ENCODE data around the gene TCEA2.

Gene TCEA2

DNA sequence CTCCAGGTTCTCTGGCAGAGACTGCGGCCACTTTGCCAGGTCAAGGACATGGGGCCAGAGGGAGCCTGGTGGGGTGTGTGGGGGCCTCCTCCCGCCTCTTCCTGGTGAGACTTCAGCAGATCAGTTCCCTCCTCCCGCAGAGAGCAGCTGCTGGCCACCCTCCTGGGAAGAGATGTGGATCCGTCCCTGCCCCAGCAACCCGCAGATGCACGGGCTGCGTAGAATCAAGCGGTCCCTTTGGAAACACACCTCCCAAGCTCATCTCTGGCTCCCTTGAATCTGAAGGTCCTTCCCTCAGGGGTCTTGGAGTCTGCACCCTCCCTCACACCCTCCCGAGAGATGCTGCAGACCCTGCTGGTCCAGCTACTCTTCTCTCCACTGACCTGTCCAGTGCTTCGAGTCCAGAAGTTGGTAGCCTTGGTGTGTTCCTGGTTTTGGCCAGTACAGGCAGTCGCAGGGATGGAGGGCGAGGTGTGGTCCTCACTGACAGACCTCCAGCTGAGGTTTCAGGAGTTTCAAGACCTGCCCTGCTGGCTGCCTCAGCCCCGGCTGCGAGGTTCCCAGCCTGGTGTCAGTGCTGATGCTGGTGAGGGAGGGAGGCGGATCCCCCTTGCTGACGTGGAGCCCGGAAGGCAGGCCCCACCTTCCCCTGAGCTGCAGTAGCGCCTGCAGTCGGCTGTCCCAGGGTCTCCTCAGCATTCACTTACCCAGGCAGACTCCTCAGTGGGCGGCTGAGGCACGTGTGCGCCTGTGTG lies 44.2 kb downstream of the TCEA2 start, which contains the start of gene NPBWR2:
NPBWR2 (minus strand) TSS at position 585 of the 755 bp plus-strand sequence. CDS start 734 bp downstream, outside the sequence.
- peaks cover 48 to 70% of the 10 kb centered on the region in 2 experiments for H3K27me3 ChIP-seq (ENCODE audit: control insufficient read depth in 1 of 2, insufficient read depth in 1 of 2, low read length in 2 of 2)
- H3K4me2 ChIP-seq (ENCODE audit: low read length, poor library complexity, severe bottlenecking), result no peak within 1 kb of the TSS
- H3K79me1 ChIP-seq (replicated peaks; ENCODE audit: low read length, poor library complexity, severe bottlenecking), result no peaks in the 10 kb centered on the region
- no peak within 1 kb of the TSS for H3K4me3 ChIP-seq (ENCODE audit: insufficient read depth in 1 of 2, low read depth in 1 of 2, low read length in 2 of 2)
- H2AFZ ChIP-seq (ENCODE audit: low read depth, low read length), result no peak within 1 kb of the TSS
- no peak within 1 kb of the TSS for H4K91ac ChIP-seq (ENCODE audit: low read length)
- H3K36me3 ChIP-seq (ENCODE audit: control insufficient read depth in 1 of 2, insufficient read depth in 2 of 2, low read depth in 1 of 2, low read length in 2 of 2), result no peaks in the 10 kb centered on the region
- H2BK15ac ChIP-seq (ENCODE audit: low read depth, poor library complexity, severe bottlenecking), result no peak within 1 kb of the TSS
- no peak within 1 kb of the TSS for H3K18ac ChIP-seq (ENCODE audit: low read depth in 1 of 2, low read length in 2 of 2)
- DNase-seq, result no peak
- H2BK5ac ChIP-seq (ENCODE audit: low read depth, low read length, poor library complexity, severe bottlenecking), result no peak within 1 kb of the TSS
- no peak within 1 kb of the TSS for H3K4ac ChIP-seq (ENCODE audit: low read depth in 1 of 2, low read length in 2 of 2)
- H3K27ac ChIP-seq (ENCODE audit: low read length, poor library complexity, severe bottlenecking), result no peak within 1 kb of the TSS
- no peak within 1 kb of the TSS for H4K8ac ChIP-seq (ENCODE audit: low read length)
- peak within 1 kb of the TSS in 1 of 2 experiments; percentile 42 for H3K23ac ChIP-seq (ENCODE audit: low read length in 2 of 2)
- no peaks in the 10 kb centered on the region for H3K9me3 ChIP-seq (ENCODE audit: control insufficient read depth, low read length)
- no peak within 1 kb of the TSS for H3K14ac ChIP-seq (ENCODE audit: low read length in 2 of 2)
- H2AK5ac ChIP-seq (ENCODE audit: low read length, severe bottlenecking), result no peak within 1 kb of the TSS
- H2BK12ac ChIP-seq (ENCODE audit: low read length in 2 of 2), result no peak within 1 kb of the TSS
- peaks cover 14% of the 10 kb centered on the region for H3K4me1 ChIP-seq (ENCODE audit: control insufficient read depth, insufficient read depth, low read depth, low read length)
- H3K9ac ChIP-seq (ENCODE audit: low read length), result no peak within 1 kb of the TSS
- WGBS, result 62% methylated on average over 21 of the region's 22 CpGs
- H2BK120ac ChIP-seq (ENCODE audit: low read depth, low read length), result no peak within 1 kb of the TSS

DNA sequence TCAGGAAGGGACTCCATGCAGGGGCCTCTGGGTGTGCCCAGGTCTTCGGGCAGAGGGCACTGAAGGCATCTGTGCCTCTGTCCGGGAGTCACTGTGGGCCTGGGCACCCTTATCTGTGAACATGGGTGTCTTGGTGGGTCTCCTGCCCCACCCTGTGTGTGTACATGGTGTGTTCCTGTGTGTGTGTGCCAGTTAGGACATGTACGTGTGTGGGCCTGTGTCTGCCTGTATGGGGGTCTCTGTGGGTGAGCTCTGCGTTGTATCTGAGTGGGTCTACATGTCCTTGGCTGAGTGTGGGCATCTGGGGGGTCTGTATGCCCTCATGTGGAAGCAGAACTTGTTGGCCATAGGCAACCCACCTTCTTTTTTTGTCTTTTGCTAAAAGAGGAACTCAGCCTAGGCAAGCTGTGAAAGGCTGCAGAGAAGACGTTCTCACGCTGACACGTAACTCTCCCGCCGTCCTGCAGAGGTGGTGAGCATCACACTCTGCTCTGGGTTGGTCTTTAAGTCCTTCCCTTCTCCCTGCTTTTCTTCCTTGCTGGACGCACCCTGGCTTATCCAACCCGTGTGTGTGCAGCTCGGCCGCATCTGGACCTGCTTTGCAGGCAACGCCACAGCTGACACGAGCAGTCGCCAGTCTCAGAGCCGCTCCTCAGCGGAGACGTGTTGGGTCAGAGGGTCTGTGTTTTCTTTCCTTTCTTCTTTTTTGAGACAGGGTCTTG lies 44.9 kb downstream of the TCEA2 start:
- Histone ChIP-seq H2BK5ac (ENCODE audit: low read depth, low read length, poor library complexity, severe bottlenecking) (no peak overlapping the region), H3K27me3 (ENCODE audit: control insufficient read depth in 1 of 2, insufficient read depth in 1 of 2, low read length in 2 of 2) (peaks cover 44 to 74% of the 10 kb centered on the region in 2 experiments), H2BK12ac (ENCODE audit: low read length in 2 of 2) (no peak overlapping the region), H2AFZ (ENCODE audit: low read depth, low read length) (no peak overlapping the region), H2BK15ac (ENCODE audit: low read depth, poor library complexity, severe bottlenecking) (no peak overlapping the region), H3K9me3 (ENCODE audit: control insufficient read depth, low read length) (no peaks in the 10 kb centered on the region), H3K27ac (ENCODE audit: low read length, poor library complexity, severe bottlenecking) (no peak overlapping the region), H3K4ac (ENCODE audit: low read depth in 1 of 2, low read length in 2 of 2) (no peak overlapping the region), H3K4me3 (ENCODE audit: insufficient read depth in 1 of 2, low read depth in 1 of 2, low read length in 2 of 2) (no peak overlapping the region), H3K4me2 (ENCODE audit: low read length, poor library complexity, severe bottlenecking) (no peak overlapping the region), H3K79me1 (replicated peaks; ENCODE audit: low read length, poor library complexity, severe bottlenecking) (no peaks in the 10 kb centered on the region), H3K14ac (ENCODE audit: low read length in 2 of 2) (no peak overlapping the region), H3K23ac (ENCODE audit: low read length in 2 of 2) (peak overlapping the region in 1 of 2 experiments; percentile 42), H3K18ac (ENCODE audit: low read depth in 1 of 2, low read length in 2 of 2) (no peak overlapping the region), H3K4me1 (ENCODE audit: control insufficient read depth, insufficient read depth, low read depth, low read length) (peaks cover 8% of the 10 kb centered on the region), H3K36me3 (ENCODE audit: control insufficient read depth in 1 of 2, insufficient read depth in 2 of 2, low read depth in 1 of 2, low read length in 2 of 2) (no peaks in the 10 kb centered on the region), H2AK5ac (ENCODE audit: low read length, severe bottlenecking) (no peak overlapping the region), H4K91ac (ENCODE audit: low read length) (no peak overlapping the region), H2BK120ac (ENCODE audit: low read depth, low read length) (no peak overlapping the region), H4K8ac (ENCODE audit: low read length) (no peak overlapping the region), H3K9ac (ENCODE audit: low read length) (no peak overlapping the region)
- 82% methylated on average over 19 of the region's 19 CpGs for WGBS
- no peak for DNase-seq

DNA sequence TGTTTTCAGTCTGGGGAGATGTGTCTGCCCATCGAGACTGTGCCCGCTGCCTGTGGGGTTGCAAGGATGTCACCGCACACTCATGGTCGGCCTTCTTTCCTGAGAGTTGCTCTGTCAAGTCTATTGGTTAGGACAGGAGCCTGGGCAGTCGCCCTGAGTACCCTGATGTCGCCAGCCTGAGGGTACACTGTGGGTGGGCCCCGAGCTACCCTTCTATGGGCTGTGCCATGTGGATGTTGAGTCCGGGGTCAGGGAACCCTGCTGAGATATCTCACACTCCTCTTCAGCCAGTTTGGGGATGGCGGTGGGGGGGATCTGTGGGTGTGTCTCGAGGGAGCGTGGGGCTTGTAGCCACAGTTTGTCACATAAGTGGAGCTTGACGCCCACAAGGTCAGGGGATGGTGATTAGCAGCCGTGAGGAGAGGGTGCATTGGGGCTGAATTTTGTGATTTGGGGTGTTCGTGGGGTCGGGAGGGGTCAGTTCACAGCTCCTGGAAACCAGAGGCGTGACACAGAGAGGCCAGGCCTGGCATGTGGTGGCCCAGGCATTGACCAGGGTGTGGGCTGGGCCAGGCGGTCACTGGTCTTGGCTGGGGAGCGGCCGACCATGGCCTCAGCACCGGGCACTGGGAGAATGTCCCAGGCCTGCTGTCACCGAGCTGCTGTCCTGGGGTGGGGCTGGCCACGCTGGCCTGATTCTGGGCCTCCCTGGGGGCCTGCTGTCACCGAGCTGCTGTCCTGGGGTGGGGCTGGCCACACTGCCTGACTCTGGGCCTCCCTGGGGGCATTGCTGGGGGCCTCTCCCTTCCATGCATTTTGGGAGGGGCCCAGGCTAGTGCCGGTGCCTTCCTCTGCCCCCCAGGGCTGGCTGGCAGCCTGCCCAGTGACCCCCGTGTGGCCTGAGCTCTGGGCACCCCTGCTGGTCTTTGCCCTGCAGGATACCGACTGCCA lies 46.0 kb downstream of the TCEA2 start:
- Histone ChIP-seq H3K4me2 (ENCODE audit: low read length, poor library complexity, severe bottlenecking) (no peak overlapping the region), H4K91ac (ENCODE audit: low read length) (no peak overlapping the region), H2BK5ac (ENCODE audit: low read depth, low read length, poor library complexity, severe bottlenecking) (no peak overlapping the region), H3K9ac (ENCODE audit: low read length) (no peak overlapping the region), H3K4me1 (ENCODE audit: control insufficient read depth, insufficient read depth, low read depth, low read length) (peaks cover 5% of the 10 kb centered on the region), H3K14ac (ENCODE audit: low read length in 2 of 2) (no peak overlapping the region), H2BK15ac (ENCODE audit: low read depth, poor library complexity, severe bottlenecking) (no peak overlapping the region), H2AFZ (ENCODE audit: low read depth, low read length) (no peak overlapping the region), H3K18ac (ENCODE audit: low read depth in 1 of 2, low read length in 2 of 2) (no peak overlapping the region), H3K36me3 (ENCODE audit: control insufficient read depth in 1 of 2, insufficient read depth in 2 of 2, low read depth in 1 of 2, low read length in 2 of 2) (no peaks in the 10 kb centered on the region), H3K27ac (ENCODE audit: low read length, poor library complexity, severe bottlenecking) (no peak overlapping the region), H2AK5ac (ENCODE audit: low read length, severe bottlenecking) (no peak overlapping the region), H4K8ac (ENCODE audit: low read length) (no peak overlapping the region), H3K23ac (ENCODE audit: low read length in 2 of 2) (no peak overlapping the region), H2BK120ac (ENCODE audit: low read depth, low read length) (no peak overlapping the region), H2BK12ac (ENCODE audit: low read length in 2 of 2) (no peak overlapping the region), H3K79me1 (replicated peaks; ENCODE audit: low read length, poor library complexity, severe bottlenecking) (no peaks in the 10 kb centered on the region), H3K27me3 (ENCODE audit: control insufficient read depth in 1 of 2, insufficient read depth in 1 of 2, low read length in 2 of 2) (peaks cover 37 to 74% of the 10 kb centered on the region in 2 experiments), H3K9me3 (ENCODE audit: control insufficient read depth, low read length) (no peaks in the 10 kb centered on the region), H3K4me3 (ENCODE audit: insufficient read depth in 1 of 2, low read depth in 1 of 2, low read length in 2 of 2) (no peak overlapping the region), H3K4ac (ENCODE audit: low read depth in 1 of 2, low read length in 2 of 2) (no peak overlapping the region)
- DNase-seq, result no peak
- WGBS, result 81% methylated on average over 26 of the region's 26 CpGs

Measured in mesenchymal stem cell (in vitro differentiated cells and primary cell).